Skeletal muscle cell (primary cell): Measurements from ENCODE around the gene RNF4.
"Not testable (repeated sequence)": the region's sequence is repeated elsewhere in the genome, so short reads cannot be mapped to it uniquely, and the experiment has no call there.

Experiments
- DNase-seq: peaks from one replicate; pipeline ENCODE4 v3.0.0-alpha.2; 2010; ENCODE audit warnings: low read depth
- H3K4me3 ChIP-seq: 2 replicates; pipeline ENCODE4 v1.5.1; 2011; ENCODE audit warnings: low read depth, mild to moderate bottlenecking, control low read depth, low read length, moderate library complexity

RNF4 gene

DNA sequence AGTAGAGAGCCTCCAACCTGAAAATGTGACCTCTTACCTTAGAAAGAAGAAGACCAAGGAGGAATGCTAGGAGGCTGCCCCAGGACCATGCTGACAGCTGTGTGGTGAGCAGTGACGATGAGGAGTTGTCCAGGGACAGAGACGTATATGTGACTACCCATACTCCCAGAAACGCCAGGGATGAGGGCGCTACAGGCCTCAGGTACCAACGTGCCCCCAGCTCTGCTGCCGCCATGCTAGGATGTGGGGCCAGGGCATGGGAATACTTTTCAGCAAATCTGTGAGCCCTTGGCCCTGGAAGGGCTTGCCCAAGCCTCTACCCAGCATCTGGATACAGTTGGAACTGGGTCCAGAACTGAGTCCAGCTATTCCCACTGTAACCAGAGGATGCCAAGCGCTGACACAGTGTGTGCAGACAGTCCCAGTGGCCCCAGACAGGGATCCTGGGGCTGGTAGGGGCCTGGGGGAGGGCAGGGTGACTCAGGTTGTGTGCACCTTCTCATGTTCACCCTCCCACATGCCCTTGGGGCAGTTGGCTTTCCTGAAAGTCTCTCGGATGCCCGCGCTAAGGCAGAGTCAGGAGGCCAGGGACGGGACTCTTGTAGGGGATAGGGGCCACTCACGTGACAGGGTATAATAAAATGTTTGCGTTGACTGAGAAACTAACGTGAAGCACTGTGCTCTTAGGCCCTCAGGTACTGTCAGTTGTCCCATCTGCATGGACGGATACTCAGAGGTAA is 43.7 kb downstream of the RNF4 start:
- DNase-seq, result no peak
- no peak overlapping the region for H3K4me3 ChIP-seq

DNA sequence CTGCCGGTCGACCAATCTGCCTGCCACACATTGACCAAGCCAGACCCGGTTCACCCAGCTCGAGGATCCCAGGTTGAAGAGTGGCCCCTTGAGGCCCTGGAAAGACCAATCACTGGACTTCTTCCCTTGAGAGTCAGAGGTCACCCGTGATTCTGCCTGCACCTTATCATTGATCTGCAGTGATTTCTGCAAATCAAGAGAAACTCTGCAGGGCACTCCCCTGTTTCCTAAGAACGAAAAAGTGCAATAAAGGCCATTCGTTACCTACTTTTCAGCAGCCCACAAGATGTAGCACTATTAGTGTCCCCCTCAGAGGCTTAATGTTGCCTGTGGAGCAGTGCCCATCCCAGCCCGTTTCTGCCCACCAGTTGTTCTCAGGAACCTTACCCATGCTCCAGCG is 45.3 kb downstream of the RNF4 start:
- not testable (repeated sequence) for H3K4me3 ChIP-seq, DNase-seq

GRCh38 chr4:2514944-2515343 is 46.0 kb downstream of the RNF4 start:
- H3K4me3 ChIP-seq, DNase-seq: not testable (repeated sequence)

- no peak overlapping the region for H3K4me3 ChIP-seq
- no peak for DNase-seq
Observed at GRCh38 chr4:2515830-2516550, 47.1 kb downstream of the RNF4 start.

- no peak overlapping the region for H3K4me3 ChIP-seq
- no peak for DNase-seq
Observed at GRCh38 chr4:2516635-2517034, 47.7 kb downstream of the RNF4 start.

GRCh38 chr4:2526559-2526958 is 57.7 kb downstream of the RNF4 start:
- DNase-seq, result no peak
- no peak overlapping the region for H3K4me3 ChIP-seq

- no peak for DNase-seq
- H3K4me3 ChIP-seq, result peak overlapping the region; percentile 69
Observed at GRCh38 chr4:2534904-2535375, 66.0 kb downstream of the RNF4 start.

DNA sequence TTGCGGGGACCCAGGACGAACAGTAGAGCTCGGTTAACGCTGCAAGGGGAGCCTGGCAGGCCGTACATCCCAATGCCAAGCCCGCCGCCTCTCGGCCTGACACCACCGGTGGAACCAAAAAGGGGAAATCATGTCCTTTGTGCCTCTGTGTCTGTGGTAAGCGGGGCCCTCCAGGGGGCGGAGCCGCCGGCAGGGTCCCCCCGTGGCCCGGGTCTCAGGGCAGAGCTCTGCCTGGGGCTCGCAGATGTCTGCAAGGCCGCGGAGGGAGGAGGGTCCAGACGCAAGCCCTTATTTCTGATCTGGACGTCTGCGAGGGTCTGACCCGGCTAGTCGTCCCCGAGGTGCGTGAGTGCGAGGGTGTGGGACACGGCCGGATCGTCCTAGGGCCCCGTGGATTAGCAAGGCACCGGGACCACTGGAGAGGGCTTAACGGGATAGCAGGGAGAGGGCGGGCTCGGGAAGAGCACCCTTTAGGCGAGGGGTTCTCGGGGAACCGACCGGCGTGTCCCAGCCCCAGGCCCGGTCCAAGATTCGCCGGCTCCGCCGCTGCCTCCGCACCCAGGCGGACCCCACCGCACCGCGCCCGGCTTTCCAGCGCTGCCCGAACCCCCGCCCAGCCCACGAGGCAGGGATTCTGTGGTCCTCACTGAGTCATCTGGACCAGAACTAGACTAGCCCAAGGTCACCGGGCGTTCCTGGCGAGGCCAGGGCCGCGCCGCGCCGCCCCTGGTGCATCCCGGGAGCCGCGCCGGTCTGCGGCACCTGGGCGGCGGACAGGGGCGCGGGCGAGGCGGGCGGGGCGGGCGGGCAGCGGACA is 66.7 kb downstream of the RNF4 start:
- DNase-seq, result no peak
- peak overlapping the region; percentile 69 for H3K4me3 ChIP-seq

DNA sequence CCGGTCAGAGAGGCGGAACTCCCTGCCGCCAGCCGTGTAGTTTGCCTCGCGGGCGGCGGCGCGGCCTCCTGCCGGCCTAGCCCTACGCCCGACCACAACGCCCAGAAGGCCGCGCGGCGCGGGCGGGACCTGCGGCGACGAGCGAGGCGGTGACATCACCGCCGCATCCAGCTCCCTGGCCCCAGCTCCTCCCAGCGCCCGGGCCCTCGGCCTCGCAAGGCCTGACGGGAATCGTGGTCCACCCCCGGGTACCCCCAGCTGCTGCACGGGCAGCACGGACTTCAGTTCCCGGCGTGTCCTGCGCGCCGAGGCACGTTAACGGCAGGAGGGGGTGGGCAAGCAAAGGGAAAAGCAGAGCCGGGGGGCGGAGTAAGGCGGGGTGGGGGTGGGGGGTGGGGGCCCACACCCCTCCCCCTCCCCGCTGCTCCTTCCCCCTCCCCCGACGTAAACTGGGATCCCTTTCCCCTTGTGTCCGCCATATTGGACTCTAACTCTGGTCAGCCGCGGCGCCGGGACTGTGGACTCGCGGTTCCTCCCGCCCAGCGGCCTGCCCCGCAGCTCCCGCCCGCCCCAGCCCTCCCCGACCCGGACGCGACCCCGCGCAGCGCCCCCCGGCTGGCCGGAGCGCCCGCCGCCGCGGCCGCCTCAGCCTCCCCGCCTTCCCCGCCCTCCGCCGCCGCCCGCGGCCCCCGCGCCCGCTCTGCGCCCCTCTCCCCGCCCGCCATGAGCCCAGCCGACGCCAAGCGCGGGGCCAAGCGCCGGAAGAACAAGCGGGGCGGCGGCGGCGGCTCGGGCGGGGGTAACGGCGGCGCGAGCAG is 67.5 kb downstream of the RNF4 start, which contains the start of gene FAM193A:
FAM193A (plus strand) TSS at position 455 of the 818 bp plus-strand sequence; CDS start at position 724, 269 bp downstream.
- H3K4me3 ChIP-seq, result peak within 1 kb of the TSS; percentile 87
- peak; percentile 99 for DNase-seq

- no peak for DNase-seq
- H3K4me3 ChIP-seq, result peak overlapping the region; percentile 87
Observed at GRCh38 chr4:2537011-2537830, 68.3 kb downstream of the RNF4 start.

- DNase-seq, H3K4me3 ChIP-seq: not testable (repeated sequence)
Observed at GRCh38 chr4:2543580-2544191, 74.8 kb downstream of the RNF4 start.

DNA sequence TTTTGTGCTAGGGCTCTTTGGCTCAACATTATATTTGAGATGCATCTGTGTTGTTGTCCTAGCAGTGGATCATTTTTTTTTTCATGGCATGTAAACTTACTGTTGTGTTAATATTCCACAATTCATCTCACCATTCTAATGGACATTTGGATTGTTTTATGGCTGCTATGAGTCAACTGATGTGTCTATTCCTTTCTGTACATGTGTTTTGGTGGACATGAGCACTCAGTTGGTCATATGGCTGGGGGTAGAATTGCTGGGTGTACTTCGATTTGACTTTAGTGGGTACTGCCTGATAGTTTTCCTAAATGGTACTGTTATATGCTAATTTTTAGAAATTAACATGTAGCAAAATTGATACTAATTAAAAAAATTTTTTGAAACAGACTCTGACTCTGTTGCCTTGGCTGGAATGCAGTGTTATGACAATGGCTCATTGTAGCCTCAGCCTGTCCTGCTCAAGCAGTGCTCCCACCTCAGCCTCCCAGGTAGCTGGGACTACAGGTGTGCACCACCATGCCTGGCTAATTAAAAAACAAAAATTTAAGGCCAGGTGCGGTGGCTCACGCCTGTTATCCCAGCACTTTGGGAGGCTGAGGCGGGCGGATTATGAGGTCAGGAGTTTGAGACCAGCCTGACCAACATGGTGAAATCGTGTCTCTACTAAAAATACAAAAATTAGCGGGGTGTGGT is 76.6 kb downstream of the RNF4 start:
- H3K4me3 ChIP-seq, result no peak overlapping the region
- DNase-seq, result no peak

DNA sequence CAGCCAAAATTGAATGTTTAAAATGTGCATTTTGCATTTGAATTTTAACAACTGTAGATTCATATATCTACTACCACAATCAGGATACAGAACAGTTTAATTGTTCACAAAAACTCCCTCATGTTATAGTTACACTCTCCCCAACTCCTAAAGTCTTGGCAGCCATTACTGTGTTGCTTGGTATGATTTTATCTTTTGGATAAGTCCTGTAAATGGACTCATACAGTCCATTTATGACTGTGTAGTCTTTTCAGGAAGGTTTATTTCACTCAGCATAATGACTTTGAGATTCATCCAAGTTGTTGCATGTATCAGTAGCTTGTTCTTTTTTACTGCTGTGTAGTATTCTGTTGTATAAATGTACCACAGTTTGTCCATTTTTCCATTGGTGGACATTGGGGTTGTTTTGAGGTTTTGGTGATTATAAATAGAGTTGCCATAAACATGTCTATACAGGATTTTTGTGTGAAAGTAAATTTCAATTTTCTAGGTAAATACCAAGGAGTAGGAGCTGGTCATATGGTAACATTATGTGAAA is 77.4 kb downstream of the RNF4 start:
- DNase-seq, result no peak
- no peak overlapping the region for H3K4me3 ChIP-seq

DNA sequence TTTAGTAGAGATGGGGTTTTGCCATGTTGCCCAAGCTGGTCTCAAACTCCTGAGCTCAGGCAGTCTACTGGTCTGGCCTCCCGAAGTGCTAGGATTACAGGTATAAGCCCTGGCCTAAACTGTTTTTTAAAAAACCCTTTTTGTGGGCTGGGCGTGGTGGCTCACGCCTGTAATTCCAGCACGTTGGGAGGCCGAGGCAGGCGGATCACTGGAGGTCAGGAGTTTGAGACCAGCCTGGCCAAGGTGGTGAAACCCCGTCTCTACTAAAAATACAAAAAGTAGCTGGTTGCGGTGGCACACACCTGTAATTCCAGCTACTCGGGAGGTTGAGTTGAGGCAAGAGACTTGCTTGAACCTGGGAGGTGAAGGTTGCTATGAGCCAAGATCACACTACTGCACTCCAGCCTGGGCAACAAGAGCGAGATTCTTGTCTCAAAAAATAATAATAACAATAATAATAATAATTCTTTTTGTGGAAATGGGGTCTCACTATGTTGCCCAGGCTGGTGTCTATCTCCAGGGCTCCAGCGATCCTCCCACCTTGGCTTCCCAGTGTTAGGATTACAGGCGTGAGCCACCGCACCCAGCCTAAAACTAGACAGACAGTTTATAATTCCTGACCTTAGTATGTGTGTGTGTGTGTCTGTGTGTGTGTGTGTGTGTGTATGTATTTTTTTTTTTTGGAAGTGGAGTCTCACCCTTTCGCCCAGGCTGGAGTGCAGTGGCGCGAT is 78.2 kb downstream of the RNF4 start:
- not testable (repeated sequence) for DNase-seq, H3K4me3 ChIP-seq

DNA sequence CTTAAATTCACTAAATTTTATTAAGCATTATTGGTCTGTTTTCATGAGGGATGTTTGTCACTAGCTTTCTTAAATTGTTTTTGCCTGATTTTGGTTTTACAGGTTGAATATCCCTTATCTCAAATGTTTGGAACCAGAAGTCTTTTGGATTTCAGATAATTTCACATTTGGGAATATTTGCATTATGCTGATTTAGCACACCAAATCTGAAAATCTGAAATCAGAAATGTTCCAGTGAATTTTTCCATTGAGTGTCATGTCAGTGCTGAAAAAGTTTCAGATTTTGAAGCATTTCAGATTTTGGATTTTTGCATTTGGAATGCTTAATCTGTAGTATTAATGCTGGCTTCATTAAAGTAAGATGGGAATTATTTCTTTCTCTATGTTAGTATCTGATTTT is 82.2 kb downstream of the RNF4 start:
- no peak for DNase-seq
- no peak overlapping the region for H3K4me3 ChIP-seq

GRCh38 chr4:2552806-2553205 is 83.9 kb downstream of the RNF4 start:
- no peak overlapping the region for H3K4me3 ChIP-seq
- DNase-seq, result no peak
